HFFc6 (cell line): ENCODE results near the gene NPDC1. TPM values are rescaled to one million over a fixed set of nuclear protein-coding genes. Genes with fewer than 3 reads are reported as not detected.

Experiments
- DNase-seq: peaks from one replicate; pipeline ENCODE4 v3.0.0-alpha.2; 2018
- H3K27ac Mint-ChIP-seq: 2 replicates; pipeline ENCODE4 v1.8.0; 2020; ENCODE audit warnings: mild to moderate bottlenecking, mixed read lengths
- H3K27me3 Mint-ChIP-seq: 2 replicates; pipeline ENCODE4 v1.8.0; 2021; ENCODE audit warnings: mild to moderate bottlenecking, moderate library complexity, mixed read lengths; ENCODE audit not compliant: insufficient read depth
- H3K36me3 Mint-ChIP-seq: 2 replicates; pipeline ENCODE4 v1.8.0; 2021; ENCODE audit warnings: low read depth, mixed read lengths
- H3K4me1 Mint-ChIP-seq: 2 replicates; pipeline ENCODE4 v1.8.0; 2020; ENCODE audit warnings: low read depth, mixed read lengths
- H3K4me3 Mint-ChIP-seq: 2 replicates; pipeline ENCODE4 v1.8.0; 2020; ENCODE audit warnings: mild to moderate bottlenecking, moderate library complexity, mixed read lengths
- H3K9me3 Mint-ChIP-seq: 2 replicates; pipeline ENCODE4 v1.8.0; 2020; ENCODE audit warnings: mild to moderate bottlenecking, mixed read lengths
- total RNA-seq, 6 experiments: library from RNA; stranded (reverse); fragmentation: NEBNext Ultra II Directional; extraction: Animal tissue kit (Norgen Biotek cat#: 25700); gene quantifications; 2 replicates in 1 of 6; 3 replicates in 5 of 6; pipeline ENCODE4 v1.2.3, GENCODE V29; 2021
- TF ChIP-seq, protein P1 (sequence below): fragments of 200-600 bp; sonication (generic); IDR thresholded peaks from 2 replicates; pipeline ENCODE4 v1.5.0; 2021; ENCODE audit warnings: antibody characterized with exemption, mild to moderate bottlenecking

NPDC1 gene
- total RNA-seq, 6 experiments from 2014 or later, result 112 to 197 (median 119) TPM

DNA sequence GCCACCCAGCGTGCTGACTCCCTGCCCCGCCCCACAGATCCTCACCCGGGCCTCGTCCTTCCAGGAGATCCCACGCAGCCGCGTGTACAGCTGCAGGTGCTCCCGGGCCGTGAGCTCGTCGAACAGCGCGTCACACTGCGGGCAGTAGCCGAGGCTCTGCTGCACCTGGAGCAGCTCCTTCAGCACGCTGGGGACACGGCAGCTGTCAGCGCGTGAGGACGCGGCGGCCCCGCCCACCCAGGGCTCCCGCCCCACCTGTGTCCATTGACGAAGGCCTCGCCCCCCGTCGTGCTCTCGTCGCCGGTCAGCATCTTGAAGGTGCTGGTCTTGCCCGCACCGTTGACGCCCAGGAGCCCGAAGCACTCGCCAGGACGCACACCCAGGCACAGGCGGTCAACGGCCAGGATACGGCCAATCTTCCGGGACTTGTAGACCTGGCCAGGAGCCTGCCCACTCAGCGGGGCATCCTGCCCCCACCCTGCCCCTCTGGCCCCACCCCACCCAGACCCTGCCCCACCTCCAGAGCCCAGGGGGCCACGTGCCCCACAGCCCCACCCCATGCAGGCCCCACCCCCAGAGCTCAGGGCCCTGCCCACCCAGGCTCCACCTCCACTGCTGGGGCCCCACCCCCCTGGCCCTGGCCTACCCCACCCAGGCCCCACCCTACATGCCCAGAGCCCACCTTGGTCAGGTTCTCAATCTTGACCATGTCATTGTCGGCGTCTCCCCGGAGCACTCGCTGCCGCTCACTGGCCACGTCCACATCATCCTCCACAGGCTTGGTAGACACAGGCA lies 35.8 kb downstream of the NPDC1 start:
- Mint-ChIP-seq H3K9me3 (no peaks in the 10 kb centered on the region), H3K36me3 (peaks cover 9% of the 10 kb centered on the region; the same call in 1 of the 2 replicates), H3K27ac (no peak overlapping the region), H3K4me3 (no peak overlapping the region), H3K27me3 (no peaks in the 10 kb centered on the region), H3K4me1 (no peaks in the 10 kb centered on the region)
- no peak for DNase-seq
- TF ChIP-seq, protein P1, sequence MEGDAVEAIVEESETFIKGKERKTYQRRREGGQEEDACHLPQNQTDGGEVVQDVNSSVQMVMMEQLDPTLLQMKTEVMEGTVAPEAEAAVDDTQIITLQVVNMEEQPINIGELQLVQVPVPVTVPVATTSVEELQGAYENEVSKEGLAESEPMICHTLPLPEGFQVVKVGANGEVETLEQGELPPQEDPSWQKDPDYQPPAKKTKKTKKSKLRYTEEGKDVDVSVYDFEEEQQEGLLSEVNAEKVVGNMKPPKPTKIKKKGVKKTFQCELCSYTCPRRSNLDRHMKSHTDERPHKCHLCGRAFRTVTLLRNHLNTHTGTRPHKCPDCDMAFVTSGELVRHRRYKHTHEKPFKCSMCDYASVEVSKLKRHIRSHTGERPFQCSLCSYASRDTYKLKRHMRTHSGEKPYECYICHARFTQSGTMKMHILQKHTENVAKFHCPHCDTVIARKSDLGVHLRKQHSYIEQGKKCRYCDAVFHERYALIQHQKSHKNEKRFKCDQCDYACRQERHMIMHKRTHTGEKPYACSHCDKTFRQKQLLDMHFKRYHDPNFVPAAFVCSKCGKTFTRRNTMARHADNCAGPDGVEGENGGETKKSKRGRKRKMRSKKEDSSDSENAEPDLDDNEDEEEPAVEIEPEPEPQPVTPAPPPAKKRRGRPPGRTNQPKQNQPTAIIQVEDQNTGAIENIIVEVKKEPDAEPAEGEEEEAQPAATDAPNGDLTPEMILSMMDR, result no peak

GRCh38 chr9:137009217-137009616 lies 36.8 kb downstream of the NPDC1 start:
- Mint-ChIP-seq H3K36me3 (peaks cover 9% of the 10 kb centered on the region; the same call in 1 of the 2 replicates), H3K4me1 (no peaks in the 10 kb centered on the region), H3K27ac (no peak overlapping the region), H3K4me3 (no peak overlapping the region), H3K27me3 (no peaks in the 10 kb centered on the region), H3K9me3 (no peaks in the 10 kb centered on the region; the same call in 1 of the 2 replicates)
- DNase-seq, result no peak
- TF ChIP-seq, protein P1, result no peak

DNA sequence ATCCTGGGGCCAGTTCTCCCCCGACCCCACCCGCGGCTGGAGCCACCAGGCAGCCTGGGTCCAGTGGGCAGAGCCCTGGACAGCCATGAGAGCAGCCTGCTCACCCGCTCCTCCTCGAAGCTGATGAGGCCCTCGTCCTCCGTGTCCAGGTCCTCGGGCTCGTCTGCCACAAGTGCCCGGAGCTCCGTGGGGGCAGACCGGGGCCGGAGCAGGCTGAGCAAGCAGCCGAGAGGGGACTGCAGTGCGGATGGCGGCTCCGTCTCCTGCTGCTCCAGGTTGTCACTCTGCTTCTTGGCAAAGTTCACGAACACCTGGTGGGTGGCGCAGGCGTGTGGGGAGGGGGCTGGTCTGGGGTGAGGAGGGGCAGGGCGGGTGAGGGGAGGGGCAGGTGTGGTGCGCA lies 37.7 kb downstream of the NPDC1 start:
- DNase-seq, result no peak
- H3K4me3 Mint-ChIP-seq, result no peak overlapping the region
- TF ChIP-seq, protein P1, result no peak

DNA sequence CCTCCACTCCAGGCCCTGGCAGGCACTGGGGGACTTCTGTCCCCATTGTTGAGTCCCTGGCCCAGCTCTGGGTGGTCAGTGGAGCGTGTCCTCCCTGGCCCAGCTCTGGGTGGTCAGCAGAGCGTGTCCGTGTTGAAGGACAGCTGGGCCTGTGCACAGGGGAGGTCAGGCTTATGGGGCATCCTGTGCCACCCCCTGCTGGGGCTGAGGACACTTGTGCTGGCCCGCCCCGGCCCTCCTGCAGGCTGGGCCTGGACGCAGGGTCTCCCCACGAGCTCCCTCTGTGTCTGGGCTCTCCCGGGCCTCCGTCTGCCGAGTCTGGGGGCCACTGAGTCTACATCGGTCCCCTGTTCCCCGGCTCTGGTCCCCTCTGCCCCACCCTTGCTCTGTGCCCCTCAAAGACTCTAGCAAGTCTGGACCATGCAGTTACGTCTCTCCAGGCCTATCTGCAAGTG lies 38.1 kb downstream of the NPDC1 start:
- peaks cover 9% of the 10 kb centered on the region; the same call in 1 of the 2 replicates for H3K36me3 Mint-ChIP-seq
- no peaks in the 10 kb centered on the region for H3K27me3 Mint-ChIP-seq
- DNase-seq, result no peak
- no peaks in the 10 kb centered on the region for H3K4me1 Mint-ChIP-seq
- TF ChIP-seq, protein P1, result no peak
- no peaks in the 10 kb centered on the region; the same call in 1 of the 2 replicates for H3K9me3 Mint-ChIP-seq
- H3K4me3 Mint-ChIP-seq, result no peak overlapping the region
- H3K27ac Mint-ChIP-seq, result no peak overlapping the region

More for the DNA sequence above, 37.7 kb downstream of the NPDC1 start:
- Mint-ChIP-seq H3K9me3 (no peaks in the 10 kb centered on the region; the same call in 1 of the 2 replicates), H3K27me3 (no peaks in the 10 kb centered on the region), H3K4me1 (no peaks in the 10 kb centered on the region), H3K36me3 (peaks cover 9% of the 10 kb centered on the region; the same call in 1 of the 2 replicates), H3K27ac (no peak overlapping the region)

GRCh38 chr9:137007108-137007815 lies 38.7 kb downstream of the NPDC1 start:
- no peak overlapping the region for H3K27ac Mint-ChIP-seq

More at GRCh38 chr9:137007108-137007815, 38.7 kb downstream of the NPDC1 start:
- no peaks in the 10 kb centered on the region; the same call in 1 of the 2 replicates for H3K9me3 Mint-ChIP-seq
- no peak overlapping the region for H3K4me3 Mint-ChIP-seq
- H3K4me1 Mint-ChIP-seq, result no peaks in the 10 kb centered on the region
- H3K36me3 Mint-ChIP-seq, result peaks cover 7% of the 10 kb centered on the region; the same call in 1 of the 2 replicates
- H3K27me3 Mint-ChIP-seq, result no peaks in the 10 kb centered on the region
- no peak for DNase-seq
- TF ChIP-seq, protein P1, result no peak
